ENCODE measurements around the gene ANKMY2.

Gene ANKMY2

GRCh38 chr7:16650266-16650665 is 4.7 kb upstream of the ANKMY2 start:
- TF ChIP-seq, protein P1, sequence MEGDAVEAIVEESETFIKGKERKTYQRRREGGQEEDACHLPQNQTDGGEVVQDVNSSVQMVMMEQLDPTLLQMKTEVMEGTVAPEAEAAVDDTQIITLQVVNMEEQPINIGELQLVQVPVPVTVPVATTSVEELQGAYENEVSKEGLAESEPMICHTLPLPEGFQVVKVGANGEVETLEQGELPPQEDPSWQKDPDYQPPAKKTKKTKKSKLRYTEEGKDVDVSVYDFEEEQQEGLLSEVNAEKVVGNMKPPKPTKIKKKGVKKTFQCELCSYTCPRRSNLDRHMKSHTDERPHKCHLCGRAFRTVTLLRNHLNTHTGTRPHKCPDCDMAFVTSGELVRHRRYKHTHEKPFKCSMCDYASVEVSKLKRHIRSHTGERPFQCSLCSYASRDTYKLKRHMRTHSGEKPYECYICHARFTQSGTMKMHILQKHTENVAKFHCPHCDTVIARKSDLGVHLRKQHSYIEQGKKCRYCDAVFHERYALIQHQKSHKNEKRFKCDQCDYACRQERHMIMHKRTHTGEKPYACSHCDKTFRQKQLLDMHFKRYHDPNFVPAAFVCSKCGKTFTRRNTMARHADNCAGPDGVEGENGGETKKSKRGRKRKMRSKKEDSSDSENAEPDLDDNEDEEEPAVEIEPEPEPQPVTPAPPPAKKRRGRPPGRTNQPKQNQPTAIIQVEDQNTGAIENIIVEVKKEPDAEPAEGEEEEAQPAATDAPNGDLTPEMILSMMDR (IDR thresholded peaks at IDR 0.05; ENCODE audit: low read depth, low read length, missing control alignments): no peak
- DNase-seq (ENCODE audit: low read depth): no peak
- H3K4me3 ChIP-seq (ENCODE audit: low read depth, low read length): no peak overlapping the region

GRCh38 chr7:16649196-16649595 is 3.6 kb upstream of the ANKMY2 start:
- no peak overlapping the region for H3K4me3 ChIP-seq (ENCODE audit: low read depth, low read length)
- DNase-seq (ENCODE audit: low read depth): no peak
- TF ChIP-seq, protein P1 (IDR thresholded peaks at IDR 0.05; ENCODE audit: low read depth, low read length, missing control alignments): no peak

DNA sequence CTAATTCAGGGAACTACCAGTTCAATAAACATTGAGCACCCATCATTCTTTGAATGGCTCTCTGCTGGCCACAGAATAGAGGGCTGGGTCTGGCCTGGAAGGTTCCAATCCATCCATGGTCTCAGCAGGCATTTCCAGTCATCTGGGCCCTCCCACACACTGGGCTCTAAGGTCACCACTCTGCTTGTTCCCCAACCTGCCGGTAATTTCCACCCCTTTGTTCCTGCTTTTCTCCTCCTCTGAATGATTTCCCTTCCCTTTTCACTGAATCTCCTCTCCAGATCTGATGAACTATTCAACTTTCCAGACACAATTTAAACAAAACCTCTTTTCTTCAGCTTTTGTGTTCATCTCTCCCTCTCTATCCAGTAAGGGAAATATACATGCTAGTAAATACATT is 3.0 kb upstream of the ANKMY2 start:
- no peak for DNase-seq (ENCODE audit: low read depth)
- TF ChIP-seq, protein P1 (IDR thresholded peaks at IDR 0.05; ENCODE audit: low read depth, low read length, missing control alignments): no peak
- H3K4me3 ChIP-seq (ENCODE audit: low read depth, low read length): no peak overlapping the region

- no peak overlapping the region for H3K4me3 ChIP-seq (ENCODE audit: low read depth, low read length)
- TF ChIP-seq, protein P1 (IDR thresholded peaks at IDR 0.05; ENCODE audit: low read depth, low read length, missing control alignments): no peak
- no peak for DNase-seq (ENCODE audit: low read depth)
These were observed 1.9 kb upstream of the ANKMY2 start for GRCh38 chr7:16647435-16647960.

GRCh38 chr7:16646472-16647072 is 1.0 kb upstream of the ANKMY2 start:
- TF ChIP-seq, protein P1 (IDR thresholded peaks at IDR 0.05; ENCODE audit: low read depth, low read length, missing control alignments): no peak
- H3K4me3 ChIP-seq (ENCODE audit: low read depth, low read length): peak overlapping the region; percentile 75
- no peak for DNase-seq (ENCODE audit: low read depth)

DNA sequence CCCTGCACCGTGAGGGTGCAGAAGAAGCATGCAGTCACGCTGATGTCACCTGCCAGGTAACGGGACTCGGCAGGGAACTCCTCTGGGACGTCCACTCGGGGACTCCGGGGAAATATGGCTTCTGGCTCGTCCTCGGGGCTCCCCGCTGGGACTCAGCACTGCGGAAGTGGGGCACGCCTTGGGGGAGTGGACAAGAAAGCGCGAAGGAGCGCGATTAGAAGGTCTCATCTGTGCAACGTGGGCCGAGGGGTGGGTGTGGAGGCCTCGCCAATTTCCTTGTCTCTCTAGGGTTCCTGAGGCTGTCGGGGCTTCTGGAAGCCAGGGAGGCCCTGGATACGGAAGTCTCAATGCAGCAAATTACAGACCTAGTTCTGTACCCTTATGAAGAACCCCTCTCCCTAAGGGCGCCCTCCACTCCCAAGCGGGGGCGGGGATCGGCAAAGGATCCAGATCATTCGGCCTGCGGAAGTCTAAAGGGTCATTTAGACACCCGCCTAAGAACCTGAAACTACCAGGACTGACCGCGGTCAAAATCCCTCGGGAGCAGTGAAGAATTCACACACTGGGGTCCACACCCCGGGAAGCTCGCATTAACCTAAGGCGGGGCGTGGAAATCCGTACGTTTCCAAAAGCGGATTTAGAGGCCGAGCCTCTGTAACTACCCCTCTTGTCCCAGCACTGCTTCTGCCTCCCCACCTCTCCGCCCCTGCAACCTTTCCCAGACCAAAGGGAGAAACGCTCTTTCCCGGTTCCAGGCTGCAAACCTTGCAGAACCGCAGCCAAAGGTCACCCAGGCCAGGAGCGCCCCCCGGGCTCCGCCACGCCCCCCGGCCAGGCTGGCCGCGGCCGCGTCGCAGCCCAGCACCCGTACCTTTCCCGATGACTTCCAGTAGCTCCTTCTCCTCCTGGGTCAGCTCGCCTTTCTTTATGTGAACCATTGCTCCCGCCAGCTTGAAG is 640 bp downstream of the ANKMY2 start:
- peak overlapping the region; percentile 52 for H3K4me3 ChIP-seq (ENCODE audit: low read depth, low read length)
- TF ChIP-seq, protein P1 (IDR thresholded peaks at IDR 0.05; ENCODE audit: low read depth, low read length, missing control alignments): no peak
- no peak for DNase-seq (ENCODE audit: low read depth)

Data from GM12864 (cell line).